HEK293 (cell line): ENCODE results near the gene CHD5.

Experiments
- CTCF ChIA-PET: fragments of 350-600 bp; formaldehyde crosslinking; extraction: SDS; loops from one replicate; lab custom pipeline; 2021; ENCODE audit warnings: antibody characterized with exemption; lab: Yijun Ruan, JAX
- POLR2A ChIA-PET: fragments of 300-600 bp; formaldehyde crosslinking; extraction: SDS; loops from one replicate; lab custom pipeline; 2020; ENCODE audit warnings: antibody characterized with exemption, inconsistent platforms; lab: Yijun Ruan, JAX
- H3K27ac ChIP-seq: fragments of 200-500 bp; sonication (Bioruptor generic); 2 replicates; pipeline ENCODE4 v1.5.1; 2014; ENCODE audit warnings: low read depth, low read length, control low read depth, inconsistent platforms; ENCODE audit errors: extremely low read depth
- H3K36me3 ChIP-seq, 2 experiments: fragments of 200-500 bp in 1 of 2; sonication (Bioruptor generic) in 1 of 2; 1 replicate in 1 of 2; 2 replicates in 1 of 2; pipeline ENCODE4 v1.5.1; 2014 to 2017; ENCODE audit warnings: inconsistent platforms in 2 of 2, low read length in 2 of 2; ENCODE audit not compliant: control insufficient read depth in 2 of 2, insufficient read depth in 1 of 2
- H3K4me1 ChIP-seq: fragments of 200-500 bp; sonication (Bioruptor generic); 2 replicates; pipeline ENCODE4 v1.5.1; 2014; ENCODE audit warnings: mild to moderate bottlenecking, low read length, inconsistent platforms; ENCODE audit not compliant: control insufficient read depth, insufficient read depth
- H3K4me3 ChIP-seq: 2 replicates; pipeline ENCODE4 v1.5.1; 2011; ENCODE audit warnings: low read depth, mild to moderate bottlenecking, control low read depth, low read length, moderate library complexity
- H3K9me3 ChIP-seq: fragments of 200-500 bp; sonication (Bioruptor generic); 2 replicates; pipeline ENCODE4 v1.5.1; 2014; ENCODE audit warnings: low read depth, low read length, inconsistent platforms; ENCODE audit not compliant: control insufficient read depth, insufficient read depth
- BCL11A ChIP-seq: fragments of 450-650 bp; formaldehyde crosslinking; IDR thresholded peaks from 2 replicates; pipeline ENCODE4 v1.5.1; 2016; ENCODE audit warnings: low read depth, missing biosample characterization, missing genetic modification characterization
- GLIS1 ChIP-seq: fragments of 450-650 bp; formaldehyde crosslinking; IDR thresholded peaks from 2 replicates; pipeline ENCODE4 v1.5.1; 2016; ENCODE audit warnings: missing biosample characterization, missing genetic modification characterization
- HOXA7 ChIP-seq: sonication (generic); formaldehyde crosslinking; IDR thresholded peaks from 2 replicates; pipeline ENCODE4 v1.8.1; 2022; ENCODE audit warnings: missing genetic modification reagents, borderline replicate concordance
- IKZF3 ChIP-seq: fragments of 450-650 bp; IDR thresholded peaks from 2 replicates; pipeline ENCODE4 v1.5.0; 2018; ENCODE audit warnings: missing biosample characterization, mild to moderate bottlenecking, missing genetic modification characterization, moderate library complexity
- KLF7 ChIP-seq: fragments of 450-650 bp; formaldehyde crosslinking; IDR thresholded peaks from 2 replicates; pipeline ENCODE4 v1.5.1; 2016; ENCODE audit warnings: missing biosample characterization, missing genetic modification characterization, borderline replicate concordance
- MEIS1 ChIP-seq: sonication (generic); formaldehyde crosslinking; IDR thresholded peaks from 2 replicates; pipeline ENCODE4 v1.8.1; 2022; ENCODE audit warnings: missing genetic modification reagents, mild to moderate bottlenecking, borderline replicate concordance
- OSR2 ChIP-seq: fragments of 450-650 bp; formaldehyde crosslinking; IDR thresholded peaks from 2 replicates; pipeline ENCODE4 v1.5.1; 2016; ENCODE audit warnings: missing biosample characterization, missing genetic modification characterization
- OVOL3 ChIP-seq: fragments of 450-650 bp; formaldehyde crosslinking; IDR thresholded peaks from 2 replicates; pipeline ENCODE4 v1.5.1; 2016; ENCODE audit warnings: missing biosample characterization, missing genetic modification characterization
- SP7 ChIP-seq: fragments of 450-650 bp; formaldehyde crosslinking; IDR thresholded peaks from 2 replicates; pipeline ENCODE4 v1.5.1; 2016; ENCODE audit warnings: missing biosample characterization, missing genetic modification characterization
- ZFHX2 ChIP-seq: fragments of 450-650 bp; formaldehyde crosslinking; conservative IDR thresholded peaks from 2 replicates; pipeline ENCODE4 v1.5.1; 2016; ENCODE audit warnings: missing biosample characterization, missing genetic modification characterization
- ZIC2 ChIP-seq: fragments of 450-650 bp; formaldehyde crosslinking; IDR thresholded peaks from 2 replicates; pipeline ENCODE4 v1.5.1; 2016; ENCODE audit warnings: missing biosample characterization, missing genetic modification characterization
- ZNF202 ChIP-seq: fragments of 450-650 bp; formaldehyde crosslinking; IDR thresholded peaks from 2 replicates; pipeline ENCODE4 v1.5.1; 2016; ENCODE audit warnings: missing biosample characterization, missing genetic modification characterization, borderline replicate concordance
- ZNF324 ChIP-seq: fragments of 450-650 bp; formaldehyde crosslinking; IDR thresholded peaks from 2 replicates; pipeline ENCODE4 v1.5.1; 2016; ENCODE audit warnings: missing biosample characterization, missing genetic modification characterization
- ZNF404 ChIP-seq: fragments of 450-650 bp; formaldehyde crosslinking; IDR thresholded peaks from 2 replicates; pipeline ENCODE4 v1.5.1; 2017; ENCODE audit warnings: missing biosample characterization, missing genetic modification characterization
- ZNF555 ChIP-seq: fragments of 450-650 bp; formaldehyde crosslinking; conservative IDR thresholded peaks from 2 replicates; pipeline ENCODE4 v1.5.1; 2017; ENCODE audit warnings: missing biosample characterization, mild to moderate bottlenecking, missing genetic modification characterization, inconsistent platforms
- ZNF560 ChIP-seq: fragments of 450-650 bp; formaldehyde crosslinking; IDR thresholded peaks from 2 replicates; pipeline ENCODE4 v1.5.1; 2017; ENCODE audit warnings: missing biosample characterization, missing genetic modification characterization, borderline replicate concordance
- ZNF707 ChIP-seq: fragments of 450-650 bp; formaldehyde crosslinking; IDR thresholded peaks from 2 replicates; pipeline ENCODE4 v1.5.1; 2016; ENCODE audit warnings: missing biosample characterization, missing genetic modification characterization
- TF ChIP-seq, protein P1 (sequence below): sonication (generic); formaldehyde crosslinking; IDR thresholded peaks from 2 replicates; pipeline ENCODE4 v1.8.1; 2022; ENCODE audit warnings: mild to moderate bottlenecking, moderate library complexity, missing genetic modification reagents
- TF ChIP-seq, protein P2 (sequence below): fragments of 450-650 bp; formaldehyde crosslinking; IDR thresholded peaks from 2 replicates; pipeline ENCODE4 v1.5.1; 2017; ENCODE audit warnings: missing biosample characterization, missing genetic modification characterization
- TF ChIP-seq, protein P3 (sequence below): fragments of 450-650 bp; formaldehyde crosslinking; IDR thresholded peaks from 2 replicates; pipeline ENCODE4 v1.5.1; 2016; ENCODE audit warnings: missing biosample characterization, missing genetic modification characterization, low read depth
- TF ChIP-seq, protein P4 (sequence below): fragments of 450-650 bp; formaldehyde crosslinking; IDR thresholded peaks from 2 replicates; pipeline ENCODE4 v1.5.1; 2016; ENCODE audit warnings: missing biosample characterization, missing genetic modification characterization

The CHD5 gene

DNA sequence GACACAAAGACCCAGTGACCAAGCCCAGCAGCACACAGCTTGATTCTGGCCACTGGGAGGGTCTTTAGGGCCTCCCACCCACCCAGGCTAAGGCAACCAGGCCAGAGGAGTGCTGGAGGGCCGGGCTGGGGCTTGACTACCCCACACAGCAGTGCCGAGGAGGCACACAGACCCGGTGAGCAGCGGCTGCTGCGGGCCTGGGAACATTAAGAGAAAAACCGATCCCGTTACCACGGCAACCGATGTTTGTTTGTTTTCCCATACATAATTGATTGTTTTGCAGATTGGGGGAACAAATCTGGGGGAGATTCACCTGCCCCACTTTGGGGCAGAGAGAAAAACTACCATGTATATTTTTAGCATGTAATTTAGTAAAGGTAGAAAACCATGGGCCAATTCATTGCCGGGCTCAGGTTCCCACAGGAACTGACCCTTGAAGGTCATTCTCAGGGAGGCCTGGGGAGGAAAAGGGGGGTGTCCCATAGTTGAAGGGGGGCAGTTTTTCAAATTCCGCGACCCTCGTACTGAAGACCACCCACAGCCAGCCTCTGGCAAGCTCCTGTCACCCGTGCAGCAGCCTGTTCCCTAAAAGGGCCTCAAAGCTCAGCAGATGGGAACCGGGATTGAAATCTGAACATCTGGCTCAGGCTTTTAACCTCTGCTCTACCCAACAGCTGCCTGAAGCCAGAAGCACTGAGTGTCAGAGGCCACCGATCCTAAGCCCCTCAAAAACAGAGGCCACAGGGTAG lies 35.3 kb downstream of the CHD5 start:
- Histone ChIP-seq H3K4me1 (no peaks in the 10 kb centered on the region; the same call in 1 of the 2 replicates), H3K9me3 (no peaks in the 10 kb centered on the region), H3K36me3 (no peaks in the 10 kb centered on the region), H3K4me3 (no peak overlapping the region), H3K27ac (no peak overlapping the region)
- TF ChIP-seq KLF7 (tag by site-specific recombination) (no peak), ZNF404 (no peak), BCL11A (tag by site-specific recombination) (no peak), SP7 (tag by site-specific recombination) (no peak), ZNF707 (tag by site-specific recombination) (no peak), MEIS1 (CRISPR knock-in tag) (no peak), ZNF555 (tag by site-specific recombination) (no peak)
- TF ChIP-seq, protein P1, sequence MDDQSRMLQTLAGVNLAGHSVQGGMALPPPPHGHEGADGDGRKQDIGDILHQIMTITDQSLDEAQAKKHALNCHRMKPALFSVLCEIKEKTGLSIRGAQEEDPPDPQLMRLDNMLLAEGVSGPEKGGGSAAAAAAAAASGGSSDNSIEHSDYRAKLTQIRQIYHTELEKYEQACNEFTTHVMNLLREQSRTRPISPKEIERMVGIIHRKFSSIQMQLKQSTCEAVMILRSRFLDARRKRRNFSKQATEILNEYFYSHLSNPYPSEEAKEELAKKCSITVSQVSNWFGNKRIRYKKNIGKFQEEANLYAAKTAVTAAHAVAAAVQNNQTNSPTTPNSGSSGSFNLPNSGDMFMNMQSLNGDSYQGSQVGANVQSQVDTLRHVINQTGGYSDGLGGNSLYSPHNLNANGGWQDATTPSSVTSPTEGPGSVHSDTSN (CRISPR knock-in tag) = no peak
- POLR2A ChIA-PET = no interaction called here
- CTCF ChIA-PET = no interaction called here

DNA sequence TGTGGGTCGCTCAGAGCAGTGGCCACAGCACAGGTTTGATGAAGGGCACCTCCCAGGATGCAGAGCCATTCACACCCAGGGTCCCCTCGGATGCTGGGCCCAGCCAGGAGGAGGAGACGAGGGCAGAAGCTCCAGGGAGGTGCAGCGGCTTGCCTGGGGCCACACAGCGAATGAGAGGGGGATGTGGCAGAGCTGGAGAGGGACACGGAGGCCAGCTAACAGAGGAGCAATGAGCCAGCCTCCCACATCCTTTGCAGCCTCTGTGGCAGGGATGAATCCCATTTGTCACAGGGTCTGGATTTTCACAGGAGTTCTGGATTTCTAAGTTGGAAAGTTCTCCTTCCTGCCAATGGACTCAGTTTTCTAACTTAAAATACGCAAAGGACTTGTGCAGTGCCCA lies 35.9 kb downstream of the CHD5 start:
- H3K9me3 ChIP-seq = no peaks in the 10 kb centered on the region
- H3K36me3 ChIP-seq = no peaks in the 10 kb centered on the region
- no peak overlapping the region for H3K4me3 ChIP-seq
- no peaks in the 10 kb centered on the region; the same call in 1 of the 2 replicates for H3K4me1 ChIP-seq
- POLR2A ChIA-PET = no interaction called here
- H3K27ac ChIP-seq = no peak overlapping the region
- CTCF ChIA-PET = no interaction called here
- TF ChIP-seq ZFHX2 (tag by site-specific recombination) = no peak
- TF ChIP-seq OVOL3 (tag by site-specific recombination) = no peak
- TF ChIP-seq HOXA7 (CRISPR knock-in tag) = no peak
- no peak for TF ChIP-seq ZNF202
- TF ChIP-seq IKZF3 = no peak
- no peak for TF ChIP-seq MEIS1 (CRISPR knock-in tag)
- TF ChIP-seq, all 188 proteins: peak for 0

DNA sequence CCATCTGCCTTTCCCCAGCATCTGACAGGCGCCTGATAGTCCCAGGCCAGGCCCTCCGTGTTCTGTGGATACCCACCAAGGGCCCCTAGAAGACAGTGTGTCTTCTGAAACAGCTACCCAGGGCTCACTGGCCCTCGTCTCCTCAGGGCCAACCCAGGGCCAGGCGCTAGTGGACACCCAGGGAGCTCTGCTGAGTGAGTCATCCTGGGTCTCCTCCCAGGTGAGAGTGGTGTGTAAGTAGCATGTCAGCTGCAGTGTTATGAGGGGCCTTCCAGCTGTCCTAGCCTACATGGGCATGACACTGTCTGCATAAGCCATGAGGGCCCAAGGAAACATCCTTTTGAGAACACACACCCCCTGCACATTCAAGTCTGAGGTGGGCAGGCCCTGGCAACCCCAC lies 36.7 kb downstream of the CHD5 start:
- TF ChIP-seq ZNF560 (tag by site-specific recombination) (no peak), GLIS1 (tag by site-specific recombination) (peak; percentile 30; the same call in 1 of the 2 replicates), ZIC2 (tag by site-specific recombination) (0 out of 2 replicates have a peak, but pooled peaks have one; percentile 13), ZNF324 (tag by site-specific recombination) (no peak), OSR2 (tag by site-specific recombination) (no peak)
- no peaks in the 10 kb centered on the region for H3K36me3 ChIP-seq
- H3K4me3 ChIP-seq = no peak overlapping the region
- ChIA-PET POLR2A (no interaction called here), CTCF (interaction anchor here (0.6 kb wide), 1 partner anchor 204 kb away, joined by 4 read pairs; no protein-coding TSS in a partner anchor)
- no peaks in the 10 kb centered on the region for H3K9me3 ChIP-seq
- no peak overlapping the region for H3K27ac ChIP-seq
- no peaks in the 10 kb centered on the region for H3K4me1 ChIP-seq

DNA sequence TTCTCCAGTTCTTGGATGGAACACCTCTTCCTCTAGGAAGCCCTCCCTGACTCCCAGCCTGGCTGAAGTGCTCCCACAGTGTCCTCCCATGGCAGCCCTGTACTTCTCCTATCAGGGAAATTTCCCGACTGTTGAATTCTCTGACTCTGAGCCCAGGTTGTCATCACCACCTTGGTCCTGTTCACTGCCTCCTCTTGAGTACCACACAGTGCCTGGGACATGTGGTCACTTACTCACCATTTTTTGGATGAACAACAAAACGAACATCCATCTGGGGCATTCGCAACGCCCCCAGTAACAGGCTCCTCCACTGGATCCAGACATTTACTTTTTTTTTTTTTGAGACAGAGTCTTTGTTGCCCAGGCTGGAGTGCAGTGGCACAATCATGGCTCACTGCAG lies 37.4 kb downstream of the CHD5 start:
- Histone ChIP-seq H3K4me1 (no peaks in the 10 kb centered on the region), H3K36me3 (no peaks in the 10 kb centered on the region), H3K9me3 (no peaks in the 10 kb centered on the region), H3K27ac (no peak overlapping the region), H3K4me3 (no peak overlapping the region)
- ChIA-PET CTCF (interaction anchor here (0.6 kb wide), 1 partner anchor 205 kb away, joined by 4 read pairs; no protein-coding TSS in a partner anchor), POLR2A (no interaction called here)
- TF ChIP-seq, protein P2, sequence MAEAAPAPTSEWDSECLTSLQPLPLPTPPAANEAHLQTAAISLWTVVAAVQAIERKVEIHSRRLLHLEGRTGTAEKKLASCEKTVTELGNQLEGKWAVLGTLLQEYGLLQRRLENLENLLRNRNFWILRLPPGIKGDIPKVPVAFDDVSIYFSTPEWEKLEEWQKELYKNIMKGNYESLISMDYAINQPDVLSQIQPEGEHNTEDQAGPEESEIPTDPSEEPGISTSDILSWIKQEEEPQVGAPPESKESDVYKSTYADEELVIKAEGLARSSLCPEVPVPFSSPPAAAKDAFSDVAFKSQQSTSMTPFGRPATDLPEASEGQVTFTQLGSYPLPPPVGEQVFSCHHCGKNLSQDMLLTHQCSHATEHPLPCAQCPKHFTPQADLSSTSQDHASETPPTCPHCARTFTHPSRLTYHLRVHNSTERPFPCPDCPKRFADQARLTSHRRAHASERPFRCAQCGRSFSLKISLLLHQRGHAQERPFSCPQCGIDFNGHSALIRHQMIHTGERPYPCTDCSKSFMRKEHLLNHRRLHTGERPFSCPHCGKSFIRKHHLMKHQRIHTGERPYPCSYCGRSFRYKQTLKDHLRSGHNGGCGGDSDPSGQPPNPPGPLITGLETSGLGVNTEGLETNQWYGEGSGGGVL (tag by site-specific recombination) = no peak
- TF ChIP-seq, protein P3, sequence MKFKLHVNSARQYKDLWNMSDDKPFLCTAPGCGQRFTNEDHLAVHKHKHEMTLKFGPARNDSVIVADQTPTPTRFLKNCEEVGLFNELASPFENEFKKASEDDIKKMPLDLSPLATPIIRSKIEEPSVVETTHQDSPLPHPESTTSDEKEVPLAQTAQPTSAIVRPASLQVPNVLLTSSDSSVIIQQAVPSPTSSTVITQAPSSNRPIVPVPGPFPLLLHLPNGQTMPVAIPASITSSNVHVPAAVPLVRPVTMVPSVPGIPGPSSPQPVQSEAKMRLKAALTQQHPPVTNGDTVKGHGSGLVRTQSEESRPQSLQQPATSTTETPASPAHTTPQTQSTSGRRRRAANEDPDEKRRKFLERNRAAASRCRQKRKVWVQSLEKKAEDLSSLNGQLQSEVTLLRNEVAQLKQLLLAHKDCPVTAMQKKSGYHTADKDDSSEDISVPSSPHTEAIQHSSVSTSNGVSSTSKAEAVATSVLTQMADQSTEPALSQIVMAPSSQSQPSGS (tag by site-specific recombination) = no peak
- TF ChIP-seq, protein P4, sequence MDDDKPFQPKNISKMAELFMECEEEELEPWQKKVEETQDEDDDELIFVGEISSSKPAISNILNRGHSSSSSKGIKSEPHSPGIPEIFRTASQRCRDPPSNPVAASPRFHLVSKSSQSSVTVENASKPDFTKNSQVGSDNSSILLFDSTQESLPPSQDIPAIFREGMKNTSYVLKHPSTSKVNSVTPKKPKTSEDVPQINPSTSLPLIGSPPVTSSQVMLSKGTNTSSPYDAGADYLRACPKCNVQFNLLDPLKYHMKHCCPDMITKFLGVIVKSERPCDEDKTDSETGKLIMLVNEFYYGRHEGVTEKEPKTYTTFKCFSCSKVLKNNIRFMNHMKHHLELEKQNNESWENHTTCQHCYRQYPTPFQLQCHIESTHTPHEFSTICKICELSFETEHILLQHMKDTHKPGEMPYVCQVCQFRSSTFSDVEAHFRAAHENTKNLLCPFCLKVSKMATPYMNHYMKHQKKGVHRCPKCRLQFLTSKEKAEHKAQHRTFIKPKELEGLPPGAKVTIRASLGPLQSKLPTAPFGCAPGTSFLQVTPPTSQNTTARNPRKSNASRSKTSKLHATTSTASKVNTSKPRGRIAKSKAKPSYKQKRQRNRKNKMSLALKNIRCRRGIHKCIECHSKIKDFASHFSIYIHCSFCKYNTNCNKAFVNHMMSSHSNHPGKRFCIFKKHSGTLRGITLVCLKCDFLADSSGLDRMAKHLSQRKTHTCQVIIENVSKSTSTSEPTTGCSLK (tag by site-specific recombination) = no peak
